HT-29 (cell line): ENCODE results near the gene NDC80. TPM values are rescaled to one million over a fixed set of nuclear protein-coding genes. Genes with fewer than 3 reads are reported as not detected.
"Not testable (repeated sequence)": the region's sequence is repeated elsewhere in the genome, so short reads cannot be mapped to it uniquely, and the experiment has no call there.

Source experiments
- DNase-seq: peaks from one replicate; pipeline ENCODE4 v3.0.0-alpha.2; 2015; ENCODE audit warnings: low spot score
- total RNA-seq: library from RNA; depleted of rRNA; stranded (reverse); fragments of >200 nt; shearing (Covaris generic); gene quantifications from 2 replicates; pipeline ENCODE4 v1.2.3, GENCODE V29; 2014

The NDC80 gene
- total RNA-seq, 1 experiment from 2014 or later, result 19.4 TPM

DNA sequence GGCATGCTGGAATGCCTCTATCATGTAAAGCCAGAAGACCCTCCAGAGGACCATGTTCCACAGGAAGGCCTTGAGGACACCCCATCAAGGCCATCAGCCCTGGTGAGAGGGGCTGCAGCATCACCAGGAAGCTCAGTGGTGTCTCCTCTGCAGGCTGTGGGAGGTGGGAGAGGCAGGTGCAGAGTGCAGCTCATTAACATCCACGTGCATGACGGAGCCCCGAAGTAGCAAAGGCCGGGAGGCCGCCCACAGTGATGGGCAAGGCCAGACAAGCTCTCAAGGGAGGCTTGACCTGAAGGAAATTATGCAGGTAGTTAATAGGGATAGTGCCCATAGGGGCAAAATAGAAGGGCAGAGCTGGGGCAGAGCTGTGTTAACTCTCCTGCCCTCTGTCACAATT, 53.9 kb downstream of the NDC80 start:
- no peak for DNase-seq

DNA sequence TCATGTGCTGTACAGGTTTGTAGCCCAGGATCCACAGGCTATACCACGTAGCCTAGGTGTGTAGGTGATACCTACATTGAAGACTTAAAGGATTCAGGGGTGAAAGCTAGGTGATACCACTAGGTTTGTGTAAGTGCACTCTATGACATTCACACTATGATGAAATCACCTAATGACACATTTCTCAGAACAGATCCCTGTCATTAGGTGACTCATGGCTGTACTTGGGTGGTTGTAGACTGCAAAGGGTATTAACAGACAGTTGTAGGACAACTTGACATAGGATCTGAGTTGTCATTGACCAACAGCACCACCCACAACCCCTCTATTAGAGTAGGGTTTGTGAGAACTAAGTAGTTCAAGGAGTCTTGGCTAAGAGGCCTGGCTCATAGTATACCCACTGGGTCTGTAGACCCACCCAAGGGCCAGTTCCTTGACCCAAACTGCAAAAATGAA, 56.5 kb downstream of the NDC80 start:
- DNase-seq, result no peak

DNA sequence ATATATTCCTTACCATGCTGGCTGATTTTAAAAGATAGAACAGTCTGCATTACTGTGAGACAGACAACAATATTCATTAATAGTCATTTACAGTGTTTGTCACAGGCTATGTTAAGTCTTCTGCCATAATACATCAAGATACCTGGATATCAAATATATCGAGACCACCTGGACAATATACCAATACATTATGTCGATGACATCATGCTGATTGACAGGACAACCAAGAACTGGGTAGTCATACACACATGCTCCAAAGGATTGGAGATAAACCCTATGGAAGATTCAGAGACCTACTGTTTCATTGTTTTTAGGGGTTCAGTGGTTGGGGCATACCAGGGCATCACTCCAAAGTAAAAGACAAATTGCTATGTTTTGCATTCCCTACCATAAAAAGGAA, 57.6 kb downstream of the NDC80 start:
- no peak for DNase-seq

DNA sequence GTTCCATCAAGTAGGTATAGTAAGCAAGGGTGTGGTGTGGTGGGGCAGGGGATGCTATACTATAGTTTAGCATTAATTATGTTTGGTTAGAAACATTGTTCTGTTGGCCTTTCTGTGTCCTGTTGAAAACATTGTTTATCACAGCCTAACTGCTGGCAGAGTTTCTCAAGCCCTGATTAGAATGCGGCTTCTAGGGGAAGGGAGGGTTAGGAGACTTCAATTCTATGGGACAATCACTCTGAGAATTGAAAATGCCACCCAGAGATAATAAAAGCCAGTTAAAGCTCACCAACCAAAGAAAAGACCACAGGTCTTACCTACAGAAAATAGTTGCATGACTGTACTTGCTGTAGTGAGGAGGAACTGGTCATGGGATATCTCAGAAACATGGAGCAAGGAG, 64.2 kb downstream of the NDC80 start:
- no peak for DNase-seq

DNA sequence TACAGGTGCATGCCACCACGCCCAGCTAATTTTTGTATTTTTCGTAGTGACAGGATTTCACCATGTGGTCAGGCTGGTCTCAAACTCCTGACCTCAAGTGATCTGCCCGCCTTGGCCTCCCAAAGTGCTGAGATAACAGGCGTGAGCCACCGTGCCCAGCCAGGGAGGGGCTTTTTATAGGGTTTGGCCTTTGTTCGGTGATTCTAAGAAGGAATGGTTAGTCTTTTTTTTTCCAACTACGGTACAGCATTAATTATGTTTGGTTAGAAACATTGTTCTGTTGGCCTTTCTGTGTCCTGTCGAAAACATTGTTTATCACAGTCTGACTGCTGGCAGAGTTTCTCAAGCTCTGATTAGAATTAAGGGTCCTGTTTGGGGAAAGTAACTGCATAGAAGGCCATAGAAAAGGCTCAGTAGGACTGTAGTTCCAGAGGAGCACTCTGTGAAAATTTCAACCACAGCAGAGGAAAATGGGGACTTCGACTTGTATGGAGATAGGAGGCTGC, 64.8 kb downstream of the NDC80 start:
- DNase-seq, result no peak

DNA sequence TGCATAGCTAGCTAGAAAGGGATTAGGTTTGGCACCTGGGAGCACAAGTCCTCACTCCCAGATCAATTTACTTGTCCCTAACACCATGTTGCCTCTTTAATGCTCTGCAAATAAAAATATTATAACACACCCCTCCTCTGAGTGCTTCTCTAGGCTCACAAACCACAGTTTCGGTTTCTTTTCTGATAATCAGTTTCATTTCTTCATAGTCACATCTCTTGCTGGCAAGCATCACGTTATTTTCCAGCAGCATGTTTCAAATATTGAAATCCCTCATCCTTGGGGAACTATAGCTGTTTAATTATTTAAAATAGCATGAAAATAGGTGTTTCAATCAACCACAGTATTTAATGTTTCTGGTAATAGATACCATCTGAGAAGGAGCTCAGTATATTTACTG, 70.3 kb downstream of the NDC80 start:
- no peak for DNase-seq

DNA sequence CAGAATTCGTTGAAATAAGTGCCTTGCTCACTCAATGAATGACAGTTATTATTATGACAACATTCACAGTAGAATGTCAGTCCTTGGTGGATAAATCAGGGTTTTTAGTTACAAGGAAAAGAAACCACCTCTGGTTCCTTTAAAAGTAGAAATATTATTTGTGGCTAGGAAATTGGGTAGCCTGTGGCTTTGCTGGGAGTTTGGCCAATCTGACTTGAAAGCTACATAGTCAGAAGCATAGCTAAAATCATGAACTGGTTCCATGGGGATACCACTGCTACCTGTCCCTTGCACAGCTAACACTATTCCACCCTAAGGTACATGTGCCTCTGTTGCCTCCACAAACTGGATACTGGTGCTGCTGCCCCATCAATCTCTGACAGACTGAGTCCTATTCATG, 71.4 kb downstream of the NDC80 start:
- no peak for DNase-seq

DNA sequence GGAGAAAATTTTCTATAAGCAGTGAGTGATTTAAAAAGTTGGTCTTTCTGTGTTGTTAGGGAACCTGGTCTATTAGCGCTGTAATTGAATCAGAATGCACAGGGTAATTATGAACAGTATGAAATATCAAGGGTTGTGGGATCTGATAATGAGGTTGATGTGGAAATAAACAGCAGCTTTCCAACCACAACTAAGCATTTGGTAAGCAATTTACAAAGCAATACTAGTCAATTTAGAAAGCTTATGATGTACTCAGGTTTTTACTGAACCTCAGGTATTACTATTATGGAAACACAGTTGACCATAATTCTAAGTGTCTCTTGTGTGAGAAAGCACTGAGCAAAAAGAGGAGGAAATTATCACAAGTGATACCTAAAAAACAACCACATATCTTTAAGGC, 73.2 kb downstream of the NDC80 start:
- DNase-seq, result no peak

DNA sequence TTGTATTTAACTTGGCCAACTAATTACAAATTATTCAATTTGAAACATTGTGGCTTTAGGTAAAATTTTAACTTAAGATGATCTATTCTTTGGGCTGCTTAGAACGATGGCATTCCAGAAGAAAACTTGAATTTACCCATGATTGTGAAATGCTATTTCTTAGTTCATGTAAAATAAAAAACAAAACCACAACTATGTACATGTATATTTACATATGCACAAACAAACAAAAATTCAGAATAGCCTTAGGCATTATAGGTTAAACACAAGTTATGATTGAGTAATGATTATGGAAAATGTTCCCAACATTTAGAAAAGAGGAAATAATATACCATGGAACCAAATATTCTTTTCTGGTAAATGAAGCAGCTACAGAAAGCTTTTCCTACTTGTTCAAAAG, 80.6 kb downstream of the NDC80 start:
- DNase-seq, result no peak

DNA sequence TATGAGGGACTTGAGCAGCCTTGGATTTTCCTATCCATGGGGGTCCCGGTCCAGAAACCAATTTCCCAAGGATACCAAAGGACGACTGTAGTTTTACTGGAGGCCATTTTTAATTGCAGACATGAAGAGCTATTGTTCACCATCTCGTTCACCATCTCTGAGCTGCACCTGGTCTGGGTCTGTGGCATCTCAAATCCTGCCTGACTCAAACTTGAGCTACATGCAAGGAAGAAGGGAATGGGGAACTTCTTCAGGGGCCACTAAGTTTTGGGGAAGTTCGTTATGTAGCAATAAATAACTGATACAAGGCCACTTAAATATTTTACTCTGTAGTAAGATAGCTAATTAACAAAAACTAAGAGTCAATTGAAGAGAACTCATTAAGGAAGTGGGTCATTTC, 82.1 kb downstream of the NDC80 start:
- DNase-seq, result no peak

DNA sequence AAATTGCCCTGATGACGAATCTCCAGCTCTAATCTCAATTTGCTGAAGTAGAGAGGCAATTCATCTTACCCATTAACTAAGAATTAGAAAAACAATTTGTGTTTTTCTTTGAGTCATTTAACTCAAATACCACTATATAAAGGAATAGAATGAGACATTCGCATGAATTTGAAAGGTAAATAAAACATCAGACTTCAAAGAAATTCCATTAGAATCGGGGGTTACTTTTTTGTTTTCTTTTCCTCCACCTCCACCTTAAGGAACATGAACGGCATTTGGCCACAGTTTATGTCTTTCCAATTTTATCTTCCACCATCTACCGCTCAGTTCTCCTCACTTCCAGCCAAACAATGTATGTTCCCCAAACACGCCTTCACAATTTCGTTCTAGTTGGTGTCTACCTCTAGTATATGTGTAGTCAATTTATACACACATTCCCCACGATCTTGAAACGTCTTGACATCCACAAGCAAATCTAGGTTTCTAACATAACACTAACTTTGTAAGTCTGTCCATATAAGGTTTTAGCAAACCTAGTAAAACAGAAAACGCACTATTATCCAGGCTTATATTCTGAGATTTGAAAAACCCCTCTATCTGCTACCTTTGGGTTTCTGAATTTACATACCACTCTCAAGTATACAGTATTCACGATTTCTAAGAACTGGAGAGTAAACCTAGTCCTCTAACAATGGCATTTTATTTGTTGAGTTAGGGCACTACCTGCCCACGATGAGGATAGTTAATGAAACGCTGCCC, 83.0 kb downstream of the NDC80 start:
- DNase-seq, result peak; percentile 73

DNA sequence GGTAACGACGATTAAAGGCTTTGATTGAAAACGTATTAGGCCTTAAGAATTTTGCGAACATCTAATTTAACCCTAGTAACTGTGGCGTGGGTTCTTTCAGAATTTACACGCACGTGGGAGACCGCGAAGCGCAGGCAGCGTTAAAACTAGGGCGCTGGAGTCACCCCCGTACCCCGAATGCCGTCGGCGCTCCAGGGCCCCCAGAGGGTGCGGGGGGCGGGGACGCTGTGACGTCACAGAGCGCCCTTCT, 83.5 kb downstream of the NDC80 start:
- no peak for DNase-seq

DNA sequence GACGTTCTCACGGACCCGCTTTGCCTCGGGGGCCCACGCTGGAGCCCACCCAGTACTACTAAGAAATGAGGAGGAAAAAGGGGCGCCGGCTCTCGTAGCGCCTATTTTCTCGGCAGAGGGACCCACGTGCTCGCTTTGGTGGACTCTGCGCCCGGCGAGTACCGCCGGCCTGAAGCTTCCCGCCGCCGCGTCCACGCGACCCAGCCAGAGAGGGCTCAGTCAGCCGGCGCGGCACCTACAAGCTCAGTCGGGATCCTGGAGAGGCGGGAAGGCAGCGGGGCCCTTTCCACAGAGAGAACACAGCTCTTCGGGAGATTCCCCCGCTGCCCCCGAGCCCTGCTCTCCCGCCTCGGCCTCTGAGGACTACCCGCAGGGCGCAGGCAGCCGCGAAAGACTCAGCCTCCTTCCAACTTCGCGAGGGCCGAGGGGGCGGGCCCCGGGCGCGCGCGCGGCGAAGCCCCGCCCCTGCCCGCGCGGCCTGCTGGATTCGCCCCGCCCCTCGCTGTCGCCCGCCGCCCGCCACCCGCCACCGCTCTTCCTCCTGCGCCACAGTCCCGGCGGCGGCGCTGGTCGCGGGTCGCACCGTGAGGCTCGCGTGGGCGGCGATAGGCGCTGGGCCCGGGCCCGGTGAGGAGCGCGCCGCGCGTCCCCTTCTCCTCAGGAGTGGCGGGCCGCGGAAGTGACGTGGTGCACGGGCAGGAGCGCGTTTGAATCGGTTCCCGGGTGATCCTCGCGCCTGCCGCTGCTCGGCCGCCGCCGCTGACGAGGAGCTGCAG, 84.0 kb downstream of the NDC80 start, which contains the start of gene SMCHD1:
SMCHD1 (plus strand) TSS at position 549 of the 776 bp plus-strand sequence. CDS start 350 bp downstream, outside the sequence.
- peak; percentile 90 for DNase-seq

DNA sequence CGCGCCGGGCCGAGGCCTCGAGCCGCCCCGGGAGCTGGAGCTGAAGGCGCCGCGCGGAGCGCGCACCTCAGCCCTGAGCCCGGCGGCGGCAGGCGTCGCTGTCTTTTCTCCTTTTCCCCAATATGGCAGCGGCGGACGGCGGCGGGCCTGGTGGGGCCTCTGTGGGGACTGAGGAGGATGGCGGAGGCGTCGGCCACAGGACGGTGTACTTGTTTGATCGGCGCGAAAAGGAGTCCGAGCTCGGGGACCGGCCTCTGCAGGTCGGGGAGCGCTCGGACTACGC, 84.5 kb downstream of the NDC80 start:
- DNase-seq, result no peak

DNA sequence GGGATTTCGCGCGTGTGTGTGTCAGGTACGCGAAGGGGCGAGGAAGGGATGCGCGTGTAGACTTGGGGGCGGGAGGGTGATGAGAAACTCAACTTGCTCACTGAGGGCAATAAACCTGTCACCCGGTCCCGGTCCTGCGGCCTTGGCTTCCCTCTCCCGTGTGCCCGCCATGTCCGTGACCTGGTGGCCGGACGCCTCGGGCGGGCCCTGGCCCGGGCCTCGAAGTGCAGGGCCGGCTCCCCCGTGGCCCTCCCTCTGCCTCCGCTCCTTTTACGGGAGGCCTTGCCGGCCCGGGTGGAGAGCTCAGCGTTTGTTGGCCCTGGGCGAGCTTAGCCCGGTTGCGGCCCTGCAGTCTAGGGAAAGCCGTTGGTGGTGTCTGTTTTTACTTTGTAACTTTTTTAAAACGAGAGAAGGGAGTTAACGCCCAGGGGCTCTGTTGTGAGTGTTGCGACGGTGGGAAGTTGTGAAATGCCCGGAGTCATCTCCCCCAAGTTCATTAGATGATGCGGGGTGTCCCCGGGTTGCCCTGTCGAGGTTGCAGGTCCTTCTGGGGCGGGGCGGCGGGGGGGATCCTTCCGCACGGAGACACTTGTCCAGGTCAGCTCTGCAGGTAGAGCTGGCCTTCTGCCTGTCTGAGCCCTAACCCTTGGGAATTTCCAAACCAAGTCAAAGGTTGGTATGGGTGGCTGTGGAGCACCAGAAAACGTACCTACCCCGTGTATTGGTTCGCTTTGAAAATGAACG, 85.1 kb downstream of the NDC80 start:
- DNase-seq, result peak; percentile 54

DNA sequence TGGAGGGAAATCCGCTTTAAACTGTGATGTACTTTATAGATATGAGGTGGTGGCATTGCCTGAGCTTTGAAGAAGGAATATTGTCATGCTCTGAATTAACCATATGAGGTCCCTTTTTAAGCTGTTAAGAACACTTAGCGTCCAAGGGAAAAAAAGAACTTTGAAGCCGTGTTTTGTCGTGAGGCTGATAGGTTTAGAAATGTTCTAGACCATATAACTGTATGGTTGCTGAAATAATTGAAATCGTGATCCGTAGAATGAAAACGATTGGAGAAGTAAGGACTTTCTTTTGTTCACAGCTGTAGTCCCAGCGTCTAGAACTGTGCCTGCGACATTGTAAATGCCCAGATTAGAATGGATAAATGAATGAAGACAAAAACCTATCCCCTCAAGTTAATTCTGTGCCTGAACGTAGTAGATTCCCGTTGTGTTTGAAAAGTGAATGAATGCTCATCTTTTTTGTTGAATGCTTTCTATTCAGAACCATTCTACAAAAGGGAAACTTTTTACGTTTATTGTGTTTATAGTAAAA, 85.7 kb downstream of the NDC80 start:
- DNase-seq, result peak; percentile 60

DNA sequence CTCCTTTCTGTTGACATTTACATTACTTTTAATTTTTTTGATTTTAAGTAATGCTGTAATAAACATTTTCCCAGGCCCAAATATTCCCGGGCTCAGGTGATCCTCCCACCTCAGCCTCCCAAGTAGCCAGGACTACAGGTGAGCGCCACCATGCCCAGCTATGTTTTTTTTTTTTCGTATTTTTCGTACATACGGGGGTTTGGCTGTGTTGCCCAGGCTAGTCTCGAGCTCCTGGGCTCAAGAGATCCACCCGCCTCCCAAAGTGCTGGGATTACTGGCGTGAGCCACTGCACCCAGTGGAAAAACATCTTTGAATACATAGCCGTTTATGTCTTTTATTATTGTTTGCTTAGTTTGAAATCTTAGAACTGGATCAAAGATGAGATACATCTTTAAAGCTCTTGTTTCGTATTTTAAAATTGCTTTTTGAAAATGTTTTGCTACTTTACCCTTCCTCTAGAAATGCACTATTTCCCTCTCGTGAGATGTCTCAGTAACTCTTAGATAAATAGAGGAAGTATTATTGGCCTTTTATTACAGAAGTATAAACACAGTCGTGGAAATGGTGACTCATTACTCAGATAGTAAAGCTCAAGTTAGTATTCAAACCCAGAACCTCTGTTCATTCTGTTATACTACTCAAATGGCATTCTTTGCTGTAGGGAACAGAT, 86.6 kb downstream of the NDC80 start:
- DNase-seq, result peak; percentile 87

DNA sequence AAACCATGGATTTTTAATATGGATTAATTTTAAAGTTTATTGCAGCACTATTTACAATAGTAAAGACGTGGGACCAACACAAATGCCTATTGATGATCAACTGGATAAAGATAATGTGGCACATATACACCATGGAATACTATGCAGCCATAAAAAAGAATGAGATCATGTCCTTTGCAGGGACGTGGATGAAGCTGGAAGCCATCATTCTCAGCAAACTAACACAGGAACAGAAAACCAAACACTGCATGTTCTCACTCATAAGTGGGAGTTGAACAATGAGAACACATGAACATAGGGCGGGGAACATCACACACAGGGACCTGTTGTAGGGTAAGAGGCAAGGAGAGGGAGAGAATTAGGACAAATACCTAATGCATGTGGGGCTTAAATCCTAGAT, 89.5 kb downstream of the NDC80 start:
- not testable (repeated sequence) for DNase-seq

DNA sequence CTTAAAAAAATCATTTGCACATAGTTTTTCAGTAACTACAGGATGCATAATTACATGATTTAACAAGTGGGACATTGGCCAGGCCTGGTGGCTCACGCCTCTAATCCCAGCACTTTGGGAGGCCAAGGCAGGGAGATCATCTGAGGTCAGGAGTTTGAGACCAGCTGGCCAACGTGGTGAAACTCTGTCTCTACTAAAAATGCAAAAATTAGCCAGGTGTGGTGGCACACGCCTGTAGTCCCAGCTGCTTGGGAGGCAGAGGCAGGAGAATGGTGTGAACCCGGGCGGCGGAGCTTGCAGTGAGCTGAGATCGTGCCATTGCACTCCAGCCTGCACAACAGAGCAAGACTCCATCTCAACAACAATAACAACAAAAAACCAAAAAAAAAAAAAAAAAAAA, 90.9 kb downstream of the NDC80 start:
- DNase-seq, result not testable (repeated sequence)

DNA sequence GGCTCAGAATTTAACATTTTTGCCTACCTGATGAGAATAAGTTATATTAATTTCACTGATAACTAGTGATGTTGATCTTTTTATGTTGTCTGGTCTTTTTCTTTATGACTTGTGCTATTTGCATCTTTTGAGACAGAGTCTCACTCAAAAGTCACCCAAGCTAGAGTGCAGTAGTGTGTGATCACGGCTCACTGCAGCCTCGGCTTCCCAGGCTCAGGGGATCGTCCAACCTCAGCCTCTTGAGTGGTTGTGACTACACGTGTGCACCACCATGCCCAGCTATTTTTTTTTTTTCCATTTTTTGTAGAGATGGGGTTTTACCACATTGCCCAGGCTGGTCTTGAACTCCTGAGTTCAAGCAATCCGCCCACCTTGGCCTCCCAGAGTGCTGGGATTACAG, 91.6 kb downstream of the NDC80 start:
- DNase-seq, result no peak
